Mesothelial cell of epicardium (in vitro differentiated cells): ENCODE measurements around the gene CALHM4. TPM values are rescaled to one million over a fixed set of nuclear protein-coding genes. Genes with fewer than 3 reads are reported as not detected.

ENCODE experiments used
- DNase-seq, 2 experiments: peaks; one replicate each; pipeline ENCODE4 v3.0.0; 2021; ENCODE audit warnings: low spot score in 2 of 2; ENCODE audit not compliant: unreplicated experiment in 2 of 2
- H3K27ac Mint-ChIP-seq: 2 replicates; pipeline ENCODE4 v1.8.0; 2021; ENCODE audit warnings: mixed read lengths
- H3K27me3 Mint-ChIP-seq: 2 replicates; pipeline ENCODE4 v1.8.0; 2021; ENCODE audit warnings: low read depth, mixed read lengths
- H3K36me3 Mint-ChIP-seq: 2 replicates; pipeline ENCODE4 v1.8.0; 2021; ENCODE audit warnings: mixed read lengths
- H3K4me1 Mint-ChIP-seq: 2 replicates; pipeline ENCODE4 v1.8.0; 2021; ENCODE audit warnings: mixed read lengths
- H3K4me3 Mint-ChIP-seq: 2 replicates; pipeline ENCODE4 v1.8.0; 2021; ENCODE audit warnings: mild to moderate bottlenecking, moderate library complexity, mixed read lengths
- H3K9me3 Mint-ChIP-seq: 2 replicates; pipeline ENCODE4 v1.8.0; 2021; ENCODE audit warnings: mixed read lengths
- total RNA-seq: library from RNA; stranded (reverse); gene quantifications from 3 replicates; pipeline ENCODE4 v1.2.1, GENCODE V29; 2021
- TF ChIP-seq, protein P1 (sequence below): fragments of 200-600 bp; sonication (generic); IDR thresholded peaks from one replicate; pipeline ENCODE4 v1.5.0; 2021; ENCODE audit warnings: antibody characterized with exemption; ENCODE audit not compliant: unreplicated experiment

CALHM4 gene
- total RNA-seq, 1 donor from 2014 or later, result not detected

DNA sequence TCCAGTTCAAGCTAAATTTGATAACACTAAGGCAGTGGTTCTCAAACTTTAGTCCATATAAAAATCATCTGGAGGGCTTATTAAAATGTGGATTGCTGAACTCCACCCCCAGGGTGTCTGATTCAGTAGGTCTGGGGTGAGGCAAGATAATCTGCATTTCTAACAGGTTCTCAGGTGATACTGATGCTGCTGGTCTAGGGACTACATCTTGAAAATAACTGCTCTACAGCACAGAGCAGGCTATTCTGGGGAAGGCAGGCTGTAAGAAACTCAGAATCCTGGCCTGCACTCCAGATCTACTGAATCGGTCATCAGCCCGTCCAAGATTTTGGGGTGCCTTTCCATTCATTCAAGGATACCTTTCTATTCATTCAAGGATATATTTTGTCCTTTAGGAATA, 30.7 kb upstream of the CALHM4 start:
- Mint-ChIP-seq H3K4me1 (peaks cover 28% of the 10 kb centered on the region), H3K9me3 (no peaks in the 10 kb centered on the region), H3K27ac (no peak overlapping the region), H3K27me3 (no peaks in the 10 kb centered on the region), H3K4me3 (no peak overlapping the region), H3K36me3 (no peaks in the 10 kb centered on the region)
- no peak for DNase-seq
- TF ChIP-seq, protein P1, sequence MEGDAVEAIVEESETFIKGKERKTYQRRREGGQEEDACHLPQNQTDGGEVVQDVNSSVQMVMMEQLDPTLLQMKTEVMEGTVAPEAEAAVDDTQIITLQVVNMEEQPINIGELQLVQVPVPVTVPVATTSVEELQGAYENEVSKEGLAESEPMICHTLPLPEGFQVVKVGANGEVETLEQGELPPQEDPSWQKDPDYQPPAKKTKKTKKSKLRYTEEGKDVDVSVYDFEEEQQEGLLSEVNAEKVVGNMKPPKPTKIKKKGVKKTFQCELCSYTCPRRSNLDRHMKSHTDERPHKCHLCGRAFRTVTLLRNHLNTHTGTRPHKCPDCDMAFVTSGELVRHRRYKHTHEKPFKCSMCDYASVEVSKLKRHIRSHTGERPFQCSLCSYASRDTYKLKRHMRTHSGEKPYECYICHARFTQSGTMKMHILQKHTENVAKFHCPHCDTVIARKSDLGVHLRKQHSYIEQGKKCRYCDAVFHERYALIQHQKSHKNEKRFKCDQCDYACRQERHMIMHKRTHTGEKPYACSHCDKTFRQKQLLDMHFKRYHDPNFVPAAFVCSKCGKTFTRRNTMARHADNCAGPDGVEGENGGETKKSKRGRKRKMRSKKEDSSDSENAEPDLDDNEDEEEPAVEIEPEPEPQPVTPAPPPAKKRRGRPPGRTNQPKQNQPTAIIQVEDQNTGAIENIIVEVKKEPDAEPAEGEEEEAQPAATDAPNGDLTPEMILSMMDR, result no peak

DNA sequence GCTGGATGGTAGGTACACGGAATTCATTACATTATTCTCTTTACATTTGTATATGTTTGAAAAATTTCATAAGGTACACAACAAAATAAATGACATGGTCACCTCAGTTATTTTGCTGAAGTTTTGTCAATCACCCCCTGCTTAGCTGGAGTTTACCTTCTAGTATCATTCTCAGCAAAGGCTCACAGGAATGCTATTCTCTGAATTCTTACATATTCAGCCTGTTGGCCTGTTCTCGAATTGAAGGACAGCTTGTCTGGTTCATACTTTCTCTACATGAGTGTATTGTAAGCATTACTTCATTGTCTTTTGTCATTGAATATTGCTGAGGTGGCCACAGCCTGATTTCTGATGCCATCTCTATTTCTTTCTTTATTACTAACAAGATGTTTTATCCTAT, 29.3 kb upstream of the CALHM4 start:
- H3K4me3 Mint-ChIP-seq, result no peak overlapping the region
- H3K4me1 Mint-ChIP-seq, result peaks cover 28% of the 10 kb centered on the region
- no peaks in the 10 kb centered on the region for H3K9me3 Mint-ChIP-seq
- no peaks in the 10 kb centered on the region for H3K27me3 Mint-ChIP-seq
- no peaks in the 10 kb centered on the region for H3K36me3 Mint-ChIP-seq
- DNase-seq, result no peak
- TF ChIP-seq, protein P1, result no peak
- H3K27ac Mint-ChIP-seq, result no peak overlapping the region

DNA sequence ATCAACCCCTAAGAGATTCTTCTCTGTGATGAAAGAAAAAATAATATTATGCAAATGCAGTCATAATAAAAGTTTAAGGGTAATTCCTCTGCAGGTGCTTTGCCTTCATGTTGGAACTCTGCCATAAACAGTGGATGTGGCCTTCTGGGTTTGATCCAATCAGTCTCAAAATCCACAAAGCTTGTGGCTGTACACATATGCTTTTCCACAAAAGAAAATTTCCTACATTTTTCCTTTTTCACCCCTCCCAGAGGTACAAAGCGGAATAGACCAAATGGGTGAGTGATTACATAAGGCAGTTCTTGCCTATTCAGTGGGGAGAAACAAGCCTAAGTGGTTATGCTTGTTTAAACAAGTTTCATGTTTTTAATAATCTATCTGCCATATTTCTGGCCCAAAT, 25.4 kb upstream of the CALHM4 start:
- H3K4me3 Mint-ChIP-seq, result no peak overlapping the region
- H3K9me3 Mint-ChIP-seq, result no peaks in the 10 kb centered on the region
- H3K27me3 Mint-ChIP-seq, result no peaks in the 10 kb centered on the region
- DNase-seq, result no peak
- peaks cover 53% of the 10 kb centered on the region for H3K4me1 Mint-ChIP-seq
- H3K36me3 Mint-ChIP-seq, result no peaks in the 10 kb centered on the region
- TF ChIP-seq, protein P1, result no peak
- peak overlapping the region; percentile 60 for H3K27ac Mint-ChIP-seq

DNA sequence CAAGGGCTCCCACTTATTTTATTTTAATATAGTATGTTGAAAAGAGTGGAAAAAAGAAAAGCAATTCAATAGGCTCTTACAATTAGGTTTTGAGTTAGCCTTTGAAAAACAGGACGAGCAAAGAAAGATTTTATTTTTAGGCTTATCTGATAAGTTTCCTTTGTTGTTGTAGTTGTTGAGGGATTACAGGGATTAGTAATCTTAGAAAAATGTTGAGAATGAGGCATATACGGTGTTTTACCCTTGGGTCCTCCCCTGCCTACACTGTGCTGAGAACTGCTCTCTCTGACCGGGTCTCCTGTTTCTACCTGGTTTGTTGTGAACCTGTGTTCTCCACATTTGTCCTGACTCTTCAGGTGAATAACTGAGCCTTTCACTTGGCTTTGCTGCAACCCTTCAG, 24.8 kb upstream of the CALHM4 start:
- H3K4me3 Mint-ChIP-seq, result peak overlapping the region; percentile 22
- H3K27me3 Mint-ChIP-seq, result no peaks in the 10 kb centered on the region
- H3K27ac Mint-ChIP-seq, result peak overlapping the region; percentile 53
- no peak for DNase-seq
- peaks cover 55% of the 10 kb centered on the region for H3K4me1 Mint-ChIP-seq
- no peaks in the 10 kb centered on the region for H3K36me3 Mint-ChIP-seq
- TF ChIP-seq, protein P1, result no peak
- no peaks in the 10 kb centered on the region for H3K9me3 Mint-ChIP-seq

DNA sequence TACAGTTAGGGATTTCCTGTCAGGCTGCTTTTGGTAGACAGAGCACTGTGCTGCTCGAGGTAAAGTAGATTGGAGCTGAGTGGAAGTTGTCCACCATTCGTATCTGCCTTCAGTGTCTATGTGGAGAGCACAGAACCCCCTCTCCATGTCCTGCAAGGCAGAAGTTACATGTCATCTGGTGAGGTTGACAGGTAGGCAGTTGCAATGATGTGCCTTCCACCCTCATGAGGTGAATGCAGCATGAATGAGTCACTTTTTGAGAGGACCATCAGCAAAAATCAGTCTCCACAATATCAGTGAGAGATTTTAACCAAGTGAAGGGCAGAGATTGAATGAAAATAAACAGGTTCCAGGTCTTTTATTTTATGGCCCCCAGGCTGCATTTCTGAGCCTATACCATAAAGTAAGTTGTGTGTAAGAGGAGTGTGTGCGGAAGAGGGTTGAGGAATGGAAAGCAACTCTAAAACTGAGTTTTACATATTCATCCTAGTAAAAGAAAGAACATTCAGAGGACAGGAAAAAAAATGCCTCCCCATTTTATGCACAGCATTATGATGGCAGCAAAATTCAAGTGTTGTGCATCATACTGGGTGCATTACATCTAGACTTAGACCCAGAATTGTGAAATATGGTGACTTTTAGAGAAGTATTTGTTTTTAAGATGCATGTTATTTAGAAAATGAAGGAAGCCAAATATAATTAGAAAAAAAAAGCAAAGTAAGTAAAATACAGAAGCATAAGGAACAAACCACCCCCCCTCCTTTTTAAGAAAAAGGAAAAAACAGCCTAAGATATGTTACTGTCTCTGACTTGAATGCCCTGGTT, 23.9 kb upstream of the CALHM4 start:
- Mint-ChIP-seq H3K9me3 (no peaks in the 10 kb centered on the region), H3K4me1 (peaks cover 59% of the 10 kb centered on the region), H3K4me3 (no peak overlapping the region), H3K27ac (peak overlapping the region; percentile 88), H3K36me3 (no peaks in the 10 kb centered on the region), H3K27me3 (no peaks in the 10 kb centered on the region)
- no peak for DNase-seq
- TF ChIP-seq, protein P1, result no peak
